GM18867 (cell line): ENCODE results near the gene RNF32.
"Not testable (repeated sequence)": the region's sequence is repeated elsewhere in the genome, so short reads cannot be mapped to it uniquely, and the experiment has no call there.

Source experiments
- ATAC-seq: cut with Tn5 transposase; IDR thresholded peaks from one replicate; pipeline ENCODE4 v1.9.1; 2021; ENCODE audit warnings: mild to moderate bottlenecking, moderate library complexity; ENCODE audit not compliant: unreplicated experiment

RNF32 gene

GRCh38 chr7:156612930-156613329 is 27.6 kb upstream of the RNF32 start:
- peak; percentile 95 for ATAC-seq

GRCh38 chr7:156614434-156615264 is 25.9 kb upstream of the RNF32 start:
- ATAC-seq: no peak

GRCh38 chr7:156616269-156617202 is 24.0 kb upstream of the RNF32 start:
- no peak for ATAC-seq

GRCh38 chr7:156617215-156617614 is 23.4 kb upstream of the RNF32 start:
- ATAC-seq: no peak

- no peak for ATAC-seq
Measured at GRCh38 chr7:156618078-156618779, 22.3 kb upstream of the RNF32 start.

GRCh38 chr7:156618780-156619367 is 21.7 kb upstream of the RNF32 start:
- ATAC-seq: no peak

GRCh38 chr7:156619488-156620290 is 20.9 kb upstream of the RNF32 start:
- not testable (repeated sequence) for ATAC-seq

- ATAC-seq: no peak
Measured at GRCh38 chr7:156620291-156620675, 20.3 kb upstream of the RNF32 start.

GRCh38 chr7:156621652-156622051 is 18.9 kb upstream of the RNF32 start:
- ATAC-seq: no peak

- no peak for ATAC-seq
Measured at GRCh38 chr7:156625580-156625979, 15.0 kb upstream of the RNF32 start.

GRCh38 chr7:156626220-156626895 is 14.2 kb upstream of the RNF32 start:
- no peak for ATAC-seq

GRCh38 chr7:156628562-156628961 is 12.0 kb upstream of the RNF32 start:
- no peak for ATAC-seq

GRCh38 chr7:156629873-156630272 is 10.7 kb upstream of the RNF32 start:
- ATAC-seq: no peak

- no peak for ATAC-seq
Measured at GRCh38 chr7:156634117-156634516, 6.5 kb upstream of the RNF32 start.

- ATAC-seq: no peak
Measured at GRCh38 chr7:156635529-156636385, 4.8 kb upstream of the RNF32 start.

GRCh38 chr7:156637093-156637492 is 3.5 kb upstream of the RNF32 start:
- ATAC-seq: not testable (repeated sequence)

- ATAC-seq: no peak
Measured at GRCh38 chr7:156638443-156639077, 2.0 kb upstream of the RNF32 start.
